ENCODE data around the gene ZBTB42.

The ZBTB42 gene

GRCh38 chr14:104843442-104844305 is 42.8 kb downstream of the ZBTB42 start:
- DNase-seq (ENCODE audit: low read depth), result no peak

- no peak for DNase-seq (ENCODE audit: low read depth)
Measured at GRCh38 chr14:104844306-104845032, 43.6 kb downstream of the ZBTB42 start.

GRCh38 chr14:104845033-104845666 is 44.2 kb downstream of the ZBTB42 start:
- no peak for DNase-seq (ENCODE audit: low read depth)

- no peak for DNase-seq (ENCODE audit: low read depth)
Measured at GRCh38 chr14:104845834-104846441, 45.0 kb downstream of the ZBTB42 start.

- no peak for DNase-seq (ENCODE audit: low read depth)
Measured at GRCh38 chr14:104852280-104852663, 51.4 kb downstream of the ZBTB42 start.

Data from stromal cell of bone marrow (primary cell).